HFFc6 (cell line): ENCODE measurements around the gene TNFSF13B. TPM values are rescaled to one million over a fixed set of nuclear protein-coding genes. Genes with fewer than 3 reads are reported as not detected.
"Not testable (repeated sequence)": the region's sequence is repeated elsewhere in the genome, so short reads cannot be mapped to it uniquely, and the experiment has no call there.

Experiments
- DNase-seq: peaks from one replicate; pipeline ENCODE4 v3.0.0-alpha.2; 2018
- H3K27ac Mint-ChIP-seq: 2 replicates; pipeline ENCODE4 v1.8.0; 2020; ENCODE audit warnings: mild to moderate bottlenecking, mixed read lengths
- H3K27me3 Mint-ChIP-seq: 2 replicates; pipeline ENCODE4 v1.8.0; 2021; ENCODE audit warnings: mild to moderate bottlenecking, moderate library complexity, mixed read lengths; ENCODE audit not compliant: insufficient read depth
- H3K36me3 Mint-ChIP-seq: 2 replicates; pipeline ENCODE4 v1.8.0; 2021; ENCODE audit warnings: low read depth, mixed read lengths
- H3K4me1 Mint-ChIP-seq: 2 replicates; pipeline ENCODE4 v1.8.0; 2020; ENCODE audit warnings: low read depth, mixed read lengths
- H3K4me3 Mint-ChIP-seq: 2 replicates; pipeline ENCODE4 v1.8.0; 2020; ENCODE audit warnings: mild to moderate bottlenecking, moderate library complexity, mixed read lengths
- H3K9me3 Mint-ChIP-seq: 2 replicates; pipeline ENCODE4 v1.8.0; 2020; ENCODE audit warnings: mild to moderate bottlenecking, mixed read lengths
- CTCF ChIP-seq: fragments of 200-600 bp; sonication (generic); IDR thresholded peaks from 2 replicates; pipeline ENCODE4 v1.5.0; 2021; ENCODE audit warnings: antibody characterized with exemption, mild to moderate bottlenecking
- total RNA-seq, 6 experiments: library from RNA; stranded (reverse); fragmentation: NEBNext Ultra II Directional; extraction: Animal tissue kit (Norgen Biotek cat#: 25700); gene quantifications; 2 replicates in 1 of 6; 3 replicates in 5 of 6; pipeline ENCODE4 v1.2.3, GENCODE V29; 2021

TNFSF13B gene
- total RNA-seq, 6 experiments from 2014 or later: 0.17 to 0.66 (median 0.25) TPM

- H3K4me1 Mint-ChIP-seq: no peaks in the 10 kb centered on the region
- no peak overlapping the region for H3K4me3 Mint-ChIP-seq
- H3K27ac Mint-ChIP-seq: no peak overlapping the region
- DNase-seq: no peak
- no peak for TF ChIP-seq CTCF
- H3K27me3 Mint-ChIP-seq: peaks cover 2% of the 10 kb centered on the region
- no peaks in the 10 kb centered on the region for H3K36me3 Mint-ChIP-seq
- H3K9me3 Mint-ChIP-seq: no peaks in the 10 kb centered on the region
These were observed 34.9 kb downstream of the TNFSF13B start for GRCh38 chr13:108304170-108305016.

- DNase-seq: no peak
- peaks cover 2% of the 10 kb centered on the region for H3K27me3 Mint-ChIP-seq
- TF ChIP-seq CTCF: no peak
- no peak overlapping the region for H3K27ac Mint-ChIP-seq
- H3K9me3 Mint-ChIP-seq: no peaks in the 10 kb centered on the region
- H3K4me3 Mint-ChIP-seq: no peak overlapping the region
- no peaks in the 10 kb centered on the region for H3K36me3 Mint-ChIP-seq
- H3K4me1 Mint-ChIP-seq: no peaks in the 10 kb centered on the region
These were observed 36.1 kb downstream of the TNFSF13B start for GRCh38 chr13:108305655-108306054.

GRCh38 chr13:108306860-108307259 lies 37.3 kb downstream of the TNFSF13B start:
- no peak overlapping the region for H3K4me3 Mint-ChIP-seq
- no peak overlapping the region for H3K27ac Mint-ChIP-seq
- H3K9me3 Mint-ChIP-seq: no peaks in the 10 kb centered on the region
- TF ChIP-seq CTCF: no peak
- H3K36me3 Mint-ChIP-seq: no peaks in the 10 kb centered on the region
- H3K27me3 Mint-ChIP-seq: peaks cover 2% of the 10 kb centered on the region; the same call in 1 of the 2 replicates
- DNase-seq: no peak
- no peaks in the 10 kb centered on the region for H3K4me1 Mint-ChIP-seq

- H3K27ac Mint-ChIP-seq, H3K4me1 Mint-ChIP-seq, H3K27me3 Mint-ChIP-seq, H3K36me3 Mint-ChIP-seq, DNase-seq, H3K9me3 Mint-ChIP-seq, H3K4me3 Mint-ChIP-seq: not testable (repeated sequence)
These were observed 42.1 kb downstream of the TNFSF13B start for GRCh38 chr13:108311596-108311995.

- peaks cover 7% of the 10 kb centered on the region; the same call in 1 of the 2 replicates for H3K27me3 Mint-ChIP-seq
- TF ChIP-seq CTCF: no peak
- H3K4me1 Mint-ChIP-seq: no peaks in the 10 kb centered on the region
- no peak for DNase-seq
- H3K4me3 Mint-ChIP-seq: no peak overlapping the region
- H3K36me3 Mint-ChIP-seq: no peaks in the 10 kb centered on the region
- no peaks in the 10 kb centered on the region for H3K9me3 Mint-ChIP-seq
- H3K27ac Mint-ChIP-seq: no peak overlapping the region
These were observed 43.9 kb downstream of the TNFSF13B start for GRCh38 chr13:108313382-108313781.

- DNase-seq: no peak
These were observed 45.8 kb downstream of the TNFSF13B start for GRCh38 chr13:108315273-108315672.

More at GRCh38 chr13:108315273-108315672, 45.8 kb downstream of the TNFSF13B start:
- Mint-ChIP-seq H3K27ac (no peak overlapping the region), H3K27me3 (peaks cover 9% of the 10 kb centered on the region), H3K4me3 (no peak overlapping the region), H3K4me1 (no peaks in the 10 kb centered on the region), H3K9me3 (no peaks in the 10 kb centered on the region), H3K36me3 (no peaks in the 10 kb centered on the region)
- no peak for TF ChIP-seq CTCF
